ENCODE data around the gene A1BG. TPM values are rescaled to one million over a fixed set of nuclear protein-coding genes. Genes with fewer than 3 reads are reported as not detected.

A1BG gene
- total and polyA plus RNA-seq, 2 of the 13 experiments (the other 11 are each of a cell fraction or from before 2014, with no cell fraction given) = 14.7 to 41.4 TPM

DNA sequence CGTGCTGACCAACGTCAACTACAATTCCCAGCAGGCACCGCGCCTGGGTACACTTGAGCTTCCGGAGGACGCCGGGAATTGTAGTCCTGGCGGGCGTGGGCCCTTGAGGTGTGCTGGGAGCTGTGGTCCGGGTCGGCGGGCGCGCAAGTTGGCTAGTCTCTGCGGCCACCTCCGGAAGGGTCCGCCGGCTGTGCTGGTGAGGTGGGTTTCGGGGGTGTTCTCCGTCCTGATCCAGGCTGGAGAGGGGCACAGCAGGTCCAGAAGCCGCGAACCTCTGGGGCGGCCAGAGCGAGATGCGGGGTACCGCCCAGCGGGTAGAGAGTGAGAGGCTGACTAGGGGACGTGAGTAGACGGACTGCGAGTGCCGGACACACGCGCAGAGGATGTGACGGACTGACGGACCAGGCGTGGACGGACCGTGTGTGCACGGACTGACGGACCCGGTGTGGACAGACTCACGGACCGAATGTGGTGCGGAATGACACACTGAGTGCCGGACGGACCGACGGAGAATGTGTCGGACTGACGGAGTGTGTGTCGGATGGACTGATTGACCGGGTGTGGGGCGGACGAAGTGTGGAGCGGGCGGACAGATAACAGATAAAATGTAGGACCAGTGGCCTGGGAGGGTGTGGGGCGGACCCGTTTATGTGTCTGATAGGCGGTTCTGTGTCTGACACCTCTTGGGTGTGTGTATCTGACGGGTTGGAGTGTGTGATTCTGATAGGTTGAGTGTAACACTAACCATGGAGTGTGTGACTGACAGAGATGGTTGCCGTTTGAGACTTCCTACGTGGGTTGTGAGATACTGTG is 26.2 kb downstream of the A1BG start, which contains the start of gene ZSCAN22 (continued):
- TF ChIP-seq, protein P1, sequence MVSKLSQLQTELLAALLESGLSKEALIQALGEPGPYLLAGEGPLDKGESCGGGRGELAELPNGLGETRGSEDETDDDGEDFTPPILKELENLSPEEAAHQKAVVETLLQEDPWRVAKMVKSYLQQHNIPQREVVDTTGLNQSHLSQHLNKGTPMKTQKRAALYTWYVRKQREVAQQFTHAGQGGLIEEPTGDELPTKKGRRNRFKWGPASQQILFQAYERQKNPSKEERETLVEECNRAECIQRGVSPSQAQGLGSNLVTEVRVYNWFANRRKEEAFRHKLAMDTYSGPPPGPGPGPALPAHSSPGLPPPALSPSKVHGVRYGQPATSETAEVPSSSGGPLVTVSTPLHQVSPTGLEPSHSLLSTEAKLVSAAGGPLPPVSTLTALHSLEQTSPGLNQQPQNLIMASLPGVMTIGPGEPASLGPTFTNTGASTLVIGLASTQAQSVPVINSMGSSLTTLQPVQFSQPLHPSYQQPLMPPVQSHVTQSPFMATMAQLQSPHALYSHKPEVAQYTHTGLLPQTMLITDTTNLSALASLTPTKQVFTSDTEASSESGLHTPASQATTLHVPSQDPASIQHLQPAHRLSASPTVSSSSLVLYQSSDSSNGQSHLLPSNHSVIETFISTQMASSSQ (IDR thresholded peaks at IDR 0.05; ENCODE audit: low read depth) = no peak
- TF ChIP-seq, protein P1 (CRISPR knock-in tag; IDR thresholded peaks at IDR 0.05; ENCODE audit: borderline replicate concordance) = peak; percentile 74; the same call in 1 of the 2 replicates
- no peak for TF ChIP-seq FOXP1 (IDR thresholded peaks at IDR 0.05)
- TF ChIP-seq FOXP1 (CRISPR knock-in tag; IDR thresholded peaks at IDR 0.05) = no peak
- no peak for TF ChIP-seq NONO (IDR thresholded peaks at IDR 0.05)
- peak; percentile 93 for TF ChIP-seq NONO (CRISPR knock-in tag; conservative IDR thresholded peaks at IDR 0.05)
- TF ChIP-seq NPAS2 (CRISPR knock-in tag; IDR thresholded peaks at IDR 0.05; ENCODE audit: borderline replicate concordance) = no peak
- no peak for TF ChIP-seq ZBTB37 (CRISPR knock-in tag; IDR thresholded peaks at IDR 0.05)
- peak; percentile 52; the same call in 1 of the 2 replicates for TF ChIP-seq KDM5B (CRISPR knock-in tag; IDR thresholded peaks at IDR 0.05; ENCODE audit: borderline replicate concordance)
- TF ChIP-seq RXRA (CRISPR knock-in tag; IDR thresholded peaks at IDR 0.05) = peak; percentile 37; the same call in 1 of the 2 replicates
- peak; percentile 95 for TF ChIP-seq KLF12 (CRISPR knock-in tag; IDR thresholded peaks at IDR 0.05; ENCODE audit: borderline replicate concordance)
- TF ChIP-seq IRF2 (CRISPR knock-in tag; IDR thresholded peaks at IDR 0.05) = peak; percentile 98
- TF ChIP-seq ZNF713 (CRISPR knock-in tag; IDR thresholded peaks at IDR 0.05) = no peak
- TF ChIP-seq, protein P2, sequence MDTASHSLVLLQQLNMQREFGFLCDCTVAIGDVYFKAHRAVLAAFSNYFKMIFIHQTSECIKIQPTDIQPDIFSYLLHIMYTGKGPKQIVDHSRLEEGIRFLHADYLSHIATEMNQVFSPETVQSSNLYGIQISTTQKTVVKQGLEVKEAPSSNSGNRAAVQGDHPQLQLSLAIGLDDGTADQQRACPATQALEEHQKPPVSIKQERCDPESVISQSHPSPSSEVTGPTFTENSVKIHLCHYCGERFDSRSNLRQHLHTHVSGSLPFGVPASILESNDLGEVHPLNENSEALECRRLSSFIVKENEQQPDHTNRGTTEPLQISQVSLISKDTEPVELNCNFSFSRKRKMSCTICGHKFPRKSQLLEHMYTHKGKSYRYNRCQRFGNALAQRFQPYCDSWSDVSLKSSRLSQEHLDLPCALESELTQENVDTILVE (CRISPR knock-in tag; IDR thresholded peaks at IDR 0.05) = peak; percentile 69; the same call in 1 of the 2 replicates
- no peak for TF ChIP-seq ZNF121 (CRISPR knock-in tag; IDR thresholded peaks at IDR 0.05)
- TF ChIP-seq JUN (CRISPR knock-in tag; IDR thresholded peaks at IDR 0.05) = peak; percentile 59; the same call in 1 of the 2 replicates
- TF ChIP-seq ATF1 (CRISPR knock-in tag; IDR thresholded peaks at IDR 0.05) = peak; percentile 93
- TF ChIP-seq AKAP8 (CRISPR knock-in tag; IDR thresholded peaks at IDR 0.05) = peak; percentile 79; the same call in 1 of the 2 replicates
- TF ChIP-seq ARNT2 (CRISPR knock-in tag; IDR thresholded peaks at IDR 0.05; ENCODE audit: low read depth) = peak; percentile 58
- TF ChIP-seq ZSCAN31 (CRISPR knock-in tag; IDR thresholded peaks at IDR 0.05; ENCODE audit: low read depth) = peak; percentile 69; the same call in 1 of the 2 replicates
- TF ChIP-seq TIGD3 (CRISPR knock-in tag; IDR thresholded peaks at IDR 0.05; ENCODE audit: borderline replicate concordance) = 0 out of 2 replicates have a peak, but pooled peaks have one; percentile 59
- TF ChIP-seq ZNF709 (CRISPR knock-in tag; IDR thresholded peaks at IDR 0.05) = no peak
- TF ChIP-seq KDM2A (CRISPR knock-in tag; IDR thresholded peaks at IDR 0.05; ENCODE audit: borderline replicate concordance, low read depth) = peak; percentile 91
